ENCODE measurements around the gene CHID1.

Gene CHID1

DNA sequence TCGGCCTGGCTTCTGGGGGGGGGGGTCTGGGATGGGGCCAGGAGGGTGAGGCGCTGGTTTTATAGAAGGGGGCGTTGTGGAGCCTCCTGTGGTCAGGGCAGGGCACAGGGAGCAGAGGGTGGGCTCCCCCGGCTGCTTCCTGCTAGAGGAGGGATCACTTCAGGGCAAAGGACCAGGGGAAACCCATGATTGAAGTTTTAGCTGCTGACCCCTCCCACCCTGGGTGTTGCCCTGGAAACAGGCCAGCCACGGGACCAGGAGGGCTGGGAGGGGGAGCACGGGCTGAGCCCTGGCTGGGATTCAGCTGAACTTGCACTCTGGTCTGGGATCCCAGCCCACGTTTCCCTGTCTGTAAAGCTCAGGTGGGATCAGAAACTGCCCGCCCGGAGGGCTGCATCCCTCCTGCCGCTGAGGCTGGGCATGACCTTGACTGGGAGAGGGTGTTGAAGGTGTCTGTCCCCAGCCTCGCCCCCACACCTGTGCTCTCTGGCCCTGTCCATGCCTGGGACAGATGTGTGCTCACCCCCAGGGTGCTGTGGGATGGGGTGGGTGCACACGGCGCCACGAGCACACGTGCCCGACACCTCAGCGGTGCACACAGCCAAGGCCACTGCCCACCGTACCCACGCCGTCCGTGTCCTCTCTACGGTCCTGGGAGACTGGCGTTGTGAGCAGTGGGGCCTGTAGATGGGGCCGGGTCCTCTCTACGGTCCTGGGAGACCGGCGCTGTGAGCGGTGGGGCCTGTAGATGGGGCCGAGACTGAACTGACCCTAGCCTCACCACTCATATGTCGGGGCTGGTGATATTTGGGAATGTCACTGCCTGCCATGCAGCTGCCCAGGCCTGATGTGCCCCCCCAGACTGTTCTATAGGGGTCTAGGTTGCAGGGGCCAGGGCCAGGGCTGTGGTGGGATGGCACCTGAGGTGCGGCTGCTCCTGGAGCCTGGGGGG lies 65.6 kb downstream of the CHID1 start:
- no peak for DNase-seq

- no peak for DNase-seq
Observed at GRCh38 chr11:843818-844692, 66.6 kb downstream of the CHID1 start.

DNA sequence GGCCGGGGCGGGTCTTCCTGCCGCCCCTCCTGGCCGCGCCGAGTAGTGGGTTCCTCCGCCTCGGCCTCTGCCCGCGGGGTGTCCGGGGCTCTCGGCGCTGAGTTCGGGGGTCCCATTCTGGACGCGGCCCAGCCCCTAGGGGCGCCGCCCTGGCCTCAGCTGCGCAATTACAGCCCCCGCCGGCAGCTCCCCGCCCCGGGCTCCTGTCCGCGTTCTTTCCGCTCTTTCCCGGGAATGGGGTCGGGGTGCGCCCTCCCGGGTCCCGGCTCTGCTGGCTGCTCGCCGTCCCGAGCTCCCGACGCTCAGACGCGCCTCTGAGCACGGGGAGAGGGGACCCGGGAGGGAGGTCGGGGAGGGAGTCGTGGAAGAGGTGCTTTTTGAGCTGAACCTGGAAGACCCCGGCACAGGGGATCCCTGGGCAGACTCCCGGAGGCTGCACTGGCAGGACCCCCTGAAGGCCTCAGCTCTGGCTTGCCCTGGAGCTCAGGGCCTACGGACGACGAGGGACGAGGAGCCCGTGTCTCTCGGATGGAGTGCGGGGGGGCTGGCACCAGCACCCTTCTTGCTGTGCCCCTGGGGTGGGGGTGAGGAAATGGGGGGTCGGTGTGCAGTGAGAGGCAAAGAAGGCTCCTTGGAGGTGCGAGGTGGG lies 67.4 kb downstream of the CHID1 start:
- DNase-seq = no peak

DNA sequence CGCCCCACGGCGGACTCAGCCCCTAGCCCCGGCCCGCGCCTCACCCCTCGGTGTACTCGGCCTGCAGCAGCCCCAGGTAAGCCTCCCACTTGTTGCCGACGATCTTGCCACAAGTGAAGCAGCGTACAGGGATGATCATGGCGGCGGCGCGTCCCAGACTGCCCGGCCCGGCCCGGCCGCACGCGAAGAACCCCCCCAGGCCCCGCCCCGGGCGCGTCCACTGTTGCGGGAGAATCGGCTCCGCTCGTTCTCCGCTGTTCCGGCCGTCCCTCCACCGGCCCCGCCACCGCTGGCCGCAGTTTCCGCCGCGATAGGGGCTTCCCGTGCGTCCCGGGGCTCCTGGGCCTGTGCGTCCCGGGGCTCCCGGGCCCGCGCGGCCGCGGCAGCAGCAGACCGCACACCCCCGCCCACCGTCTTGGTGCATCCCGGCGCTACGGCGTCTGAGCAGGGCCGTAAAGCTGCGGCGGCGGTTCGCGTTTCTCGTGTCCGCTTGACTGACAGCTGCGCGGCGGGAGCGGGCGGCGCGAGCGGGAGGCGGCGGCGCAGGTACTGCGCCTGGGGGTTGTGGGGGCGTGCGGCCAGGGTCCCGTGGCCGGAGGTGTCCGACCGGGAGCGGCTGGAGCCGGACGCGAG lies 68.1 kb downstream of the CHID1 start, which contains the start of the genes POLR2L and TSPAN4:
Gene POLR2L (minus strand): TSS at position 160 of the 633 bp plus-strand sequence. CDS start 21 bp downstream, at position 139.
Gene TSPAN4 (plus strand): TSS at position 483 of the 633 bp plus-strand sequence. CDS start 7,453 bp downstream, outside the sequence.
- DNase-seq = peak; percentile 70

DNA sequence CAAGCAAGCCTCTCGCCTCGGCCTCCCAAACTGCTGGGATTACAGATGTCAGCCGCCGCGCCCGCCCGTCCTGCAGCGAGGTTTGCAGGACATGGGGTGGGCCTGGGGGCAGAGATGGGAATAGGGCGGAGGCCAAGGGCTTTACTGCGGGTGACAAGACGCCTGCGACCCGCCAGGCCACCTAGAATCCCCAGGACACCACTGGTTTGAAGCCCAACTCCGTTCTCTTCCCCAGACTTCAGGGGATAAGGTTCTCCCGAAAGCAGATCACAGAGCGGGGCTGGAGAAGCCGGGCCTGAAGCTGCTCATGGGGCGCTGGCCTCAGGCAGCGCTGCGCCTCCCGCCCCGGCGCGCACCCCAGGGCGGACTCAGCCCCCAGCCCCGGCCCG lies 68.6 kb downstream of the CHID1 start:
- DNase-seq = no peak

DNA sequence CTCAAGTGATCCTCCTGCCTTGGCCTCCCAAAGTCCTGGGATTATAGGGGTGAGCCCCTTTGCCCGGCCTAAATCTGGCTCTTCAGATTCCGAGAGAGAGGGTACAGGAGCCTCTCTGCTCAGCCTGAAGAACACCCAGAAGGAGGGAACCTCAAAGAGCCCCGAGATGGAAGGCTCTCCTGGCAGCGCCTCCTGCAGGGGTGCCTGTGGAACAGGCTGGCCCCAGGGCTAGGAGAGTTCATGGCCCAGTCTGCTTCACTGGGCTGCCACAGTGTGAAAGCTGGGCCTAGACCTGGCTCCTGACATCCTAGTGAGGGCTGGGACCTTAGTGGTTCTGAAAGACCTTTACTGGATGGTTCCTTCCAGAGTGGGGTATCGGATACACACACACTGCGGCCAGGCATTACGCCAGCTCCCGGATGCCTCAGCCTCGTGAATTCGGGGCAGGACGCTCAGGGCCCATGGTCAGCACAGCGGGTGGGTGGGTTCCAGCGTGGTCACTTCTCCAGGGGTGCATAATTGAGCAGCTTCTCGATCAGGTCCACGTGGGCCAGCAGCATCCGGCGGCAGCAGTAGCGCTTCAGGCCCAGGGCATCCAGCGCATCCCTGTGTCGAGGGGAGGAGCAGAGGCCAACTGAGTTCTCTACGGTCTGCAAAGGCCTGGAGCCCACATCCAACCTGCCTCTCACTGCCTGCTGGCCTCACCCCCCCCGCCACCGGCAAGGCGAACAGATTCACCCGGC lies 70.6 kb downstream of the CHID1 start:
- DNase-seq = no peak

- no peak for DNase-seq
Observed at GRCh38 chr11:839280-839623, 71.4 kb downstream of the CHID1 start.

- no peak for DNase-seq
Observed at GRCh38 chr11:838441-839279, 72.0 kb downstream of the CHID1 start.

DNA sequence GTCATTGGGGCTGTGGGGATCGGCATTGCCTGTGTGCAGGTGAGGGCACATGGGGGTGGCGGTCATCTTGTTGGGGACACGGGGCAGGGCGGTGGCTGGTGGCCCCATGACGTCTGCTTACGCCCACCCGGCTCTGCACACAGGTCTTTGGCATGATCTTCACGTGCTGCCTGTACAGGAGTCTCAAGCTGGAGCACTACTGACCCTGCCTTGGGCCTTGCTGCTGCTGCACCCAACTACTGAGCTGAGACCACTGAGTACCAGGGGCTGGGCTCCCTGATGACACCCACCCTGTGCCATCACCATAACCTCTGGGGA lies 72.7 kb downstream of the CHID1 start:
- DNase-seq = no peak

GRCh38 chr11:837189-837989 lies 73.2 kb downstream of the CHID1 start:
- no peak for DNase-seq

- no peak for DNase-seq
Observed at GRCh38 chr11:836700-837099, 73.9 kb downstream of the CHID1 start.

DNA sequence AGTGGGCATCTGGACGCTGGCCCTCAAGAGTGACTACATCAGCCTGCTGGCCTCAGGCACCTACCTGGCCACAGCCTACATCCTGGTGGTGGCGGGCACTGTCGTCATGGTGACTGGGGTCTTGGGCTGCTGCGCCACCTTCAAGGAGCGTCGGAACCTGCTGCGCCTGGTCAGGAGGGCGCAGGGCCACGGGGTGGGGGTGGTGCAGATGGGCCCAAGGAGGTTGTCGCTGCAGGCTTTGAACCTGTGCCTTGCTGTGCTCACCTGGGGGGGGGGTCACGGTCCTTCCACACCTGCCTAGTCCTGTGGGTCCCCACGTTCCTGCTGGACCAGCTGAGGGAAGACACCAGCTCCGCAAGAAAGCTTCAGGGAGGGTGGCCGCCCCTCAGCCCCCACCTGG lies 74.3 kb downstream of the CHID1 start:
- no peak for DNase-seq

DNA sequence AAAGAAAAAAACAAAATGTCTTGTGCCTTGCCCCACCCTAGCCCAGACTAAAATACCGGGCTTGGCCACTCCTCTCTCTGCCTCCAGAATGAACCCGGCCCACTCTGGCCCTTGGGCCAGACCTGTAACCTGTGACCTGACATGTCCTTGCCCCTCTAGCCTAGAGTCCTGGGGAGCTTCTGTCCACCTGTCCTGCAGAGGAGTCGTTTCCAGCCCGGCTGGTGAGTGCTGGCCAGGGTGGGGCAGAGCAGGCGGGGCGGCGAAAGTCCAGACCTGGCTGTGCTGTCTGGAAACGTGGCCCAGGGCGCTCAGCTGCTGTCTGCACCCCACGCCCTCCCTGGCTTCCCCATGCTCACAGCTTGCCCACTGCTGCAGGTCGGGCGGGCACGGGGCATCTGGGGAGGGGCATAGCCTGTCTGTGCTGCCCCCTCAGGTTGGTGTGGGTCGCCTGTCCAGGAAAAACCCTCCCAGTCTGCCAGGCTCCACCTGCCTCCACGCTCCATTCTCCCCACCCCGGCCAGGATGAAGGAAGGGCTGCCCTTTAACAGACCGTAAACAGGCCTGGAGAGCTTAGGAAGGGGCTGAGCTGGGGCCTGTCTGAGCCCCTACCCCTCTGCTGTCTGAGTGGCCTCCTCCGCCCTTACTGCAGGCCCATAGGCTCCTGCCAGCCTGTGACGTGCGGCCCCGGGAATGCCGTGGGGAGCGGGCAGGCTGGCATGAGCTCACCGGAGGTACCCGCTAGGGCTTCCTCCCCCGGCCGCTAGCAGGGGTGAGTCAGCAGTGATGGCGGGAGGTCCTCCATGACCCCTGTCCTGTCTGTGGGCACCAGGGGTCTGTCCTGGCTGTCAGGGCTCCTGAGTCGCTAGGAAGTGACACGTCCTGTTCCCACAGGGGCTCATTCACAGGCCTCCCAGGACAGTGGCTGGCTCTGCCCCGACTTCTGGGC lies 76.0 kb downstream of the CHID1 start:
- DNase-seq = no peak

DNA sequence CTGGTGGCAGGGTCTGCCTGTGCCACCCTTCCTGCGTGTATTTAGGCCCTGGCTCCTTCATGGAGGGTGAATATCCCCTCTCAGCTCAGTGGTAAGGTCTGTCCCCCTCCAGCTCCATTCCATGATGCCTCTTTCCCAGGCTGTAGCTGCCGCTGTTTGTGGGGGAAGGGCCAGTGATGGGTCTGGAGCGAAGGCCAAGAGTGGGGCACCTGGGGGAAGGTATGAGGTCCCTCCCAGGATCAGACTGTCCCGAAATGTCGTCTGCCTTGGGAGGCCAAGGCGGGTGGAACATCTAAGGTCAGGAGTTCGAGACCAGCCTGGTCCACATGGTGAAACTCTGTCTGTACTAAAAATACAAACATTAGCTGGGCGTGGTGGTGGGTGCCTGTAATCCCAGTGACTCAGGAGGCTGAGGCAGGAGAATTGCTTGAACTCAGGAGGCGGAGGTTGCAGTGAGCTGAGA lies 76.7 kb downstream of the CHID1 start:
- no peak for DNase-seq

GRCh38 chr11:833114-833791 lies 77.4 kb downstream of the CHID1 start:
- no peak for DNase-seq

DNA sequence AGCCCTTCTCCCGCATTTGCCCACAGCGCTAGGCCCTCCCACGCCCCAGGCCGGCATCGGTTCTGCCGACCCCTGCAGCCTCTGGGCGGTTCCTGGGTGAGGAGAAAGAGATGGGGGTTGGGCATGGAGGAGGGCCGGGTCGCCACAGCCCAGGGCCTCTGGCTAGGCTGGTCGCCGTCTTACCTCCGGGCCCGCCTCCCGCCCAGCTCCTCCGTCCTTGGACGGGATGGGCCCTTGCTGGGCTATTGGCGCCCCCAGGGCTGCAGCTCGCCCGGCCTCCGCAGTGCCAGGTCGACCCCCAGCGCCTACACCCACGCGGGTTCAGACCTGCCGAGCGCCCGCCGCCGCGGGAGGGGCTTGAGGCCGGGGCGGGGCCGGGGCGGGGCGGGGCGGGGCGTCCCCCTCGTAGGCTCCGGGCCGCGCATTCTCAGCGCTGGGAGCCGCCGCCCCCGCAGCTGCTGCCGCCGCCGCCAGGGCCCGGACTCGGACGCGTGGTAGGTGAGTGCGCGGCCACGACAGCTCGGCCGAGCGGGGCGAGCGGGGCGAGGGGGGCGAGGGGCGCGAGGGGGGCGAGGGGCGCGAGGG lies 78.0 kb downstream of the CHID1 start, which contains the start of gene CD151:
Gene CD151 (plus strand): TSS at position 424 of the 585 bp plus-strand sequence. CDS start 3,118 bp downstream, outside the sequence.
- no peak for DNase-seq

DNA sequence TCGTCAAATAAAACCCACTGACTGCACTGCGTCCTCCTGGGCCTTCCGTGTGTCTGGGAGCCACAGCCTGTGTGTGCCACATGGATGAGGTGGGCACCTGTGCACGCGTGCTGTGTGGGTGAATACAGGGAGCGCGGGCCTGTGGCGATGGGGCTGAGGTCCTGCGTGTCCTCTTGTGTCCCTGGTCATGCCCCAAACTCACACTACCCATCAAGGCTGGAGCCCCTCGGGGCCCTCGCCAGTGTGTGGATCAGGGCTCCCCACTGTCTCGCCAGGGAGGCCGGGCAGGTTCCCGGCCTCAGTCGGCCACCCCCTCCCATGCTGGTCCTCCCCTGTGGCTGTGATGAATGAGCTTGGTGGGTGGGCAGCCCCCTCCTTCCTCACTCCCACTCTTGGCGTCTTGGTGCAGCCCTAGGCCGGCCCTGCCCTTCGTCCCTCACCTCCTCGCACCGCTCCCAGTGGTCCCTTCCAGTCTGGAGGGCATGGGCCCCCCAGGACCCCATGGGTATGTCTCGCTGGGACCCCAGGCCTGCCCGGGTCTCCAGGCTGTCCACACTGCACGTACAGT lies 78.6 kb downstream of the CHID1 start:
- DNase-seq = no peak

Measured in NK-92 treated with Interleukin-12 subunit alpha and Interleukin-12 subunit beta, amount 100 ng/mL, for 24 hours (cell line).